Measurements from ENCODE around the gene SCAMP5.
A peak's percentile ranks its signal among the peaks of the same experiment; 100 is the strongest.

SCAMP5 gene

DNA sequence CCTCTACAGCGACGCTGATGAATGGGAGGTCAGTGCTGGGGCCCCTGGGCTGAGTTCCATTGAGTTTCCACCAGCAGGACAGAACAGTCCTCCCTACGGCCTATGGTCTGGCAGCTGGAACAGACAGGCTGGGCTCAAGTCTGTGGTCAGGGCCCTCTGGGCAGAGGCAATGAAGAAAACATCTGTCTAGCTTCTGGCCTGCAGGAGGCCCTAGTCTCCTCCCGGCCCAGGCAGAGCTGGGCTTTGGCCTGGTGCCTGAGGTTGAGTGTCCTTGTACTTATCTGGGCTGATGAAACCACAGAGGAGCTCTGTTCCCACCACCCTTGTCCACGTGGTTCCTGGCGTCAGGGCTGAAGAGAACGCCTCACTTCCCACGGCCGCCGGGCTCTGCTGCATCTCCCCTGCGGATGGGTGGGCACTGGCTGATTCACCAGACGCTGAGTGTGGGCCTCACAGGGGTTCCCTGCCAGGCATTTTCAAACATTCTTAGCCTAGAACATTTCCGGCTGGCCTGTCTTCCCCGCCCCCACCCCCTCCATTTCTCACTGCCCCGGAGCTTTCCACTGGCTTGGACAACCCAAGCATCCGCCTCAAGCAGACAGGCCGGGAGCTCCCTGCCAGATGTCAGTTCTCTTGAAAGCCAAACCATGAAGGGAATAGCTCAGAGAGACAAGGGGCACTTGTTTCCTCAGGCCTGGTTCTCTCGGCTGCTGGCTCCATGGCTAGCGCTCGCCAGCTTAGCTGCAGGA, 48.3 kb downstream of the SCAMP5 start:
- TF ChIP-seq, protein P1, sequence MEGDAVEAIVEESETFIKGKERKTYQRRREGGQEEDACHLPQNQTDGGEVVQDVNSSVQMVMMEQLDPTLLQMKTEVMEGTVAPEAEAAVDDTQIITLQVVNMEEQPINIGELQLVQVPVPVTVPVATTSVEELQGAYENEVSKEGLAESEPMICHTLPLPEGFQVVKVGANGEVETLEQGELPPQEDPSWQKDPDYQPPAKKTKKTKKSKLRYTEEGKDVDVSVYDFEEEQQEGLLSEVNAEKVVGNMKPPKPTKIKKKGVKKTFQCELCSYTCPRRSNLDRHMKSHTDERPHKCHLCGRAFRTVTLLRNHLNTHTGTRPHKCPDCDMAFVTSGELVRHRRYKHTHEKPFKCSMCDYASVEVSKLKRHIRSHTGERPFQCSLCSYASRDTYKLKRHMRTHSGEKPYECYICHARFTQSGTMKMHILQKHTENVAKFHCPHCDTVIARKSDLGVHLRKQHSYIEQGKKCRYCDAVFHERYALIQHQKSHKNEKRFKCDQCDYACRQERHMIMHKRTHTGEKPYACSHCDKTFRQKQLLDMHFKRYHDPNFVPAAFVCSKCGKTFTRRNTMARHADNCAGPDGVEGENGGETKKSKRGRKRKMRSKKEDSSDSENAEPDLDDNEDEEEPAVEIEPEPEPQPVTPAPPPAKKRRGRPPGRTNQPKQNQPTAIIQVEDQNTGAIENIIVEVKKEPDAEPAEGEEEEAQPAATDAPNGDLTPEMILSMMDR (IDR thresholded peaks at IDR 0.05; ENCODE audit: borderline replicate concordance, insufficient read depth, low read depth, low read length): peak; percentile 20; the same call in 1 of the 2 replicates
- peak overlapping the region; percentile 17 for H3K4me3 ChIP-seq (ENCODE audit: low read depth, low read length)

DNA sequence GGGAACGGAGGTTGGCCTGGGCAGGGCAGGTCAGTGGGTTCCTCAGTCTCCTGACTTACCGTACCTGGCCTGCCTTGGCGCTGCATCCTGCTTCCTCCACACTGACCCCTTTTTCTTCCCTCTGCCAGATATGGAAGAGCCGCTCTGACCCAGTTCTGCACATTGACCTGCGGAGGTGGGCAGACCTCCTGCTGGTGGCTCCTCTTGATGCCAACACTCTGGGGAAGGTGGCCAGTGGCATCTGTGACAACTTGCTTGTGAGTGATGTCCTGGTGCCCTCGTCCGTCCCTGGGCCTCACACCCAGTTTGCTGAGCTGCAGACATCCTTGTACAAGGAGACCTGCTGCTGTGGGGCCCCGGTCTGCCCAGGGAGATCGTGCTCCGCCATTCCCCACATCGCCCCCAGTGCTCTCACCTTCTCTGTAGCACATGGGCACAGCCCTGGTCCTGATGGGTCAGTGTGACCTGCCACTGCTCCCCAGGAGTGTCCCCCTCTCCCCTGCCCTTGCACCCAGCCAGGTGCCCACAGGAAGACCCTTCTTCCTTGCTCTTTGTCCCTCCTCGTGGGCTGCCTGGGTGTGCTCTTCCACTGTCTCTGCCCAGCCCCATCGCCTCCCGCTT, 49.0 kb downstream of the SCAMP5 start:
- peak overlapping the region; percentile 17 for H3K4me3 ChIP-seq (ENCODE audit: low read depth, low read length)
- TF ChIP-seq, protein P1 (IDR thresholded peaks at IDR 0.05; ENCODE audit: borderline replicate concordance, insufficient read depth, low read depth, low read length): no peak

DNA sequence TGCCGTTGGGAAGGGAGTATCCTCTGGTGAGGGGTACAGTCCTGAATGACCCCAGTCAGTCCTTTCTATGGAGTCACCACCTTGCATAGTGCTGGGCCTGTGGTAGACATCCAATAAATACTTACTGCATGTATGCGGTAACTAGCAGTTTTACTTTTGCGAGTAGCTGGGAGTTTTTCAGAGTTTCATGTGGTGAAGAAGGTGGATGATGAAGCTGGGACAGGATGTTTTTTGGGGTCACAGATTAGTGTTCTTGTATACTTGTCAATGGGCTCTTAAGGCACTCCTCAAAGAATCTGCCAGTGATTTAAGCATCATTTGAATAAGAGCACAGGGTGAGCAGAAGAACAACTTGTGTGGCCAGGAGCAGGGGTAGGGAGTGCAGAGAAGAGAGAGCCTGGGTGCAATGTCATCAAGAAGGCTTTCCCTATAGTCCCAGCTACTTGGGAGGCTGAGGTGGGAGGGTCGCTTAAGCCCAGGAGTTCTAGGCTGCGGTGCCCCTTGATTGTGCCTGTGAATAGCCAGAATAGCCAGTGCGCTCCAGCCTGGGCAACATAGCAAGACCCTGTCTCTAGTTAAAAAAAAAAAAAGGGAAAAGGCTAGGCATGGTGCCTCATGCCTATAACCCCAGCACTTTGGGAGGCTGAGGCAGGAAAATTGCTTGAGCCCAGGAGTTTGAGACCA, 50.1 kb downstream of the SCAMP5 start:
- H3K4me3 ChIP-seq (ENCODE audit: low read depth, low read length): no peak overlapping the region
- TF ChIP-seq, protein P1 (IDR thresholded peaks at IDR 0.05; ENCODE audit: borderline replicate concordance, insufficient read depth, low read depth, low read length): no peak

DNA sequence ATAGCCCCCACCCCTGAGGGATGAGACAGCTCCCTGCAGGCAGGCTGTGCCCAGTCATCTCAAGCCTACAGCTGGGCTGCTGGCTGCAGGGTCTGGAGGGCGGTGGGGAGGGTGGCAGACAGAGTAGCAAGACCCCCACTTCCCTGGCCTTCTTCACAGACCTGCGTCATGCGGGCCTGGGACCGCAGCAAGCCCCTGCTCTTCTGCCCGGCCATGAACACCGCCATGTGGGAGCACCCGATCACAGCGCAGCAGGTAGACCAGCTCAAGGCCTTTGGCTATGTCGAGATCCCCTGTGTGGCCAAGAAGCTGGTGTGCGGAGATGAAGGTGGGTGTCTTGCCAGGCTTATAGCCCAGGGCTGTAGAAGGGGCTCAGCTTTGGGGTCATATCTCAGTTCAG, 53.0 kb downstream of the SCAMP5 start:
- TF ChIP-seq, protein P1 (IDR thresholded peaks at IDR 0.05; ENCODE audit: borderline replicate concordance, insufficient read depth, low read depth, low read length): no peak
- no peak overlapping the region for H3K4me3 ChIP-seq (ENCODE audit: low read depth, low read length)

DNA sequence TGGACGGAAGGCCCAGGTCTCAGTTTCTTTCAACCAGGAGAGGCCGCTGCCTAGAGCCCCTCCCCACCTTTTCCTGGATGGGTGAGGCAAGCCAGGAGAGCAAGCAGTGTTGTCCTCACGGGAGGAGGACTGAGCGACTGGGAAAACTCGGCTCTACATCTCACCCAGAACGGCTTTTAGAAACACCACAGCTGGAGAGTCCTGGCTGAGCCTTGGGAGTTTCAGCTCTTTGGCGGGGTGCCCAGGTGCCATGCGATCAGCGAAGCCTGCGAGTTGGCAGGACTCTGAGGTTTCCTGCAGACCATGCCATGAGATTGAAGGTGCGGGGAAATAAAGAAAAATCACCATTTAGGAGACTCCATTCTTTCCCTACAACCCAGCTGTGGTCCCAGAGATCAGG, 54.0 kb downstream of the SCAMP5 start:
- H3K4me3 ChIP-seq (ENCODE audit: low read depth, low read length): no peak overlapping the region
- TF ChIP-seq, protein P1 (IDR thresholded peaks at IDR 0.05; ENCODE audit: borderline replicate concordance, insufficient read depth, low read depth, low read length): no peak

DNA sequence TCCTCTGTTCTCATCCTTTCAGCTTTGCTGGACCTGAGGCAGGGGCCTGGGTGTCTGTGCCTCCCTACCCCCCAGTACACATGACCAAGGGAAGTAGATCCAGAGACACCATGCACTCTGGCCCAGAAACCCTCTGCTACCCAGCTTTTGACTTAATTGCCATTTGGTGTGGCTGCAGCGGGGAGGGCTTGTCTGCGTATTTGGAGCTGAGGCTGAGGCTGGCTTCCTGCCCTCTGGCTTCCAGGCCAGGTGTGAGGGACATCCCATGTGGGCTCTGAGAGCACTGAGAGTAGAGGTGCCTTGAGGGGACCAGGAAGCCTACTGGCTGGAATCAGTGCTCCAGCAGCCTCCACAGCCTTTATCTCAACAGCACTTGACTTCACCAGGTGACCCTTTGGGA, 54.9 kb downstream of the SCAMP5 start:
- TF ChIP-seq, protein P1 (IDR thresholded peaks at IDR 0.05; ENCODE audit: borderline replicate concordance, insufficient read depth, low read depth, low read length): no peak
- H3K4me3 ChIP-seq (ENCODE audit: low read depth, low read length): no peak overlapping the region

Measured in GM12875 (cell line).